GM12878 (cell line): ENCODE measurements around the gene ZNF181. TPM values are rescaled to one million over a fixed set of nuclear protein-coding genes. Genes with fewer than 3 reads are reported as not detected.

Experiments used
- ATAC-seq: fragments of 200-7000 bp; cut with Tn5 transposase; 3 replicates; pipeline ENCODE4 v1.9.1; 2020; ENCODE audit warnings: mild to moderate bottlenecking, moderate library complexity
- BruUV-seq: library from RNA; stranded (reverse); fragments of 400-500 nt; replicated peaks from 2 replicates; lab custom pipeline; 2021; lab: Mats Ljungman, UMichigan
- CTCF ChIA-PET: fragments of 300-600 bp; sonication (Branson Sonifier 250); formaldehyde crosslinking; extraction: SDS; loops from one replicate; lab custom pipeline; 2021; ENCODE audit warnings: inconsistent platforms; lab: Yijun Ruan, JAX
- POLR2A ChIA-PET: fragments of 350-600 bp; formaldehyde crosslinking; extraction: SDS; loops from one replicate; lab custom pipeline; 2021; ENCODE audit warnings: inconsistent platforms; lab: Charles Lee
- RAD21 ChIA-PET: fragments of 300-600 bp; sonication (Branson Sonifier 250); formaldehyde crosslinking; loops from one replicate; lab custom pipeline; 2023; ENCODE audit warnings: antibody characterized with exemption; ENCODE audit not compliant: unreplicated experiment; lab: Charles Lee
- SMC1A ChIA-PET: fragments of 300-600 bp; sonication (Branson Sonifier 250); formaldehyde crosslinking; loops from one replicate; lab custom pipeline; 2023; ENCODE audit not compliant: unreplicated experiment, uncharacterized antibody; lab: Charles Lee
- DNase-seq: peaks from one replicate; pipeline ENCODE4 v3.0.0-alpha.2; 2011; ENCODE audit warnings: low read depth, low spot score
- FAIRE-seq: peaks from 3 replicates; lab custom pipeline; 2011; peaks lifted over from hg19 to GRCh38; lab: Jason Lieb, UNC
- H2AFZ ChIP-seq: 2 replicates; pipeline ENCODE4 v1.6.0; 2011; ENCODE audit warnings: low read depth, low read length, control low read depth; ENCODE audit not compliant: control insufficient read depth
- H3K27ac ChIP-seq: 2 replicates; pipeline ENCODE4 v1.5.1; 2011; ENCODE audit warnings: control low read depth; ENCODE audit not compliant: control insufficient read depth, insufficient read depth
- H3K27me3 ChIP-seq, 2 experiments: replicated peaks in 1 of 2; 2 replicates each; pipeline versions ENCODE4 v1.6.0 to v1.6.1; 2011; ENCODE audit warnings: low read length in 1 of 2; ENCODE audit not compliant: control insufficient read depth in 2 of 2, insufficient read depth in 2 of 2
- H3K36me3 ChIP-seq, 2 experiments: 2 replicates each; pipeline ENCODE4 v1.5.1; 2011; ENCODE audit warnings: low read length in 1 of 2; ENCODE audit not compliant: control insufficient read depth in 2 of 2, insufficient read depth in 2 of 2
- H3K4me1 ChIP-seq: 2 replicates; pipeline ENCODE4 v1.6.1; 2011; ENCODE audit warnings: mild to moderate bottlenecking, low read length, moderate library complexity, mixed read lengths; ENCODE audit not compliant: control insufficient read depth, insufficient read depth
- H3K4me2 ChIP-seq: 2 replicates; pipeline ENCODE4 v1.6.0; 2011; ENCODE audit warnings: control low read depth; ENCODE audit not compliant: control insufficient read depth, insufficient read depth
- H3K4me3 ChIP-seq: fragments of 200-600 bp; sonication (generic); 2 replicates; pipeline ENCODE4 v1.5.1; 2016
- H3K79me2 ChIP-seq: 2 replicates; pipeline ENCODE4 v1.6.0; 2011; ENCODE audit warnings: low read length; ENCODE audit not compliant: control insufficient read depth, insufficient read depth
- H3K9ac ChIP-seq: 2 replicates; pipeline ENCODE4 v1.8.0; 2011; ENCODE audit warnings: low read length, control low read depth, mixed read lengths; ENCODE audit not compliant: control insufficient read depth, insufficient read depth
- H3K9me3 ChIP-seq: replicated peaks from 3 replicates; pipeline ENCODE4 v1.5.1; 2011; ENCODE audit warnings: mild to moderate bottlenecking, low read length; ENCODE audit not compliant: control insufficient read depth, insufficient read depth
- H4K20me1 ChIP-seq: 2 replicates; pipeline ENCODE4 v1.6.0; 2011; ENCODE audit not compliant: control insufficient read depth, insufficient read depth
- BMI1 ChIP-seq: fragments of 450-650 bp; IDR thresholded peaks from 2 replicates; pipeline ENCODE4 v1.6.1; 2016; ENCODE audit warnings: mild to moderate bottlenecking, moderate library complexity, borderline replicate concordance
- CHD2 ChIP-seq: IDR thresholded peaks from 2 replicates; pipeline ENCODE4 v1.6.1; 2011; ENCODE audit warnings: low read depth, low read length, improper control_type of control experiment, borderline replicate concordance
- ETV6 ChIP-seq, 2 experiments: fragments of 450-650 bp in 1 of 2; IDR thresholded peaks in 1 of 2; conservative IDR thresholded peaks in 1 of 2; 2 replicates each; pipeline ENCODE4 v1.6.1; 2014; ENCODE audit warnings: antibody characterized with exemption in 1 of 2, borderline replicate concordance in 1 of 2, low read depth in 1 of 2, mild to moderate bottlenecking in 1 of 2, moderate library complexity in 1 of 2
- GABPA ChIP-seq: IDR thresholded peaks from 2 replicates; pipeline ENCODE4 v1.6.1; 2014; ENCODE audit warnings: antibody characterized with exemption, low read depth, mild to moderate bottlenecking, inconsistent platforms
- KAT2A ChIP-seq: conservative IDR thresholded peaks from 2 replicates; pipeline ENCODE4 v1.6.1; 2011; ENCODE audit warnings: low read depth, low read length; ENCODE audit not compliant: control insufficient read depth
- MTA2 ChIP-seq: fragments of 450-650 bp; IDR thresholded peaks from 2 replicates; pipeline ENCODE4 v1.6.1; 2016; ENCODE audit warnings: low read depth, mild to moderate bottlenecking, moderate library complexity
- POLR2AphosphoS2 ChIP-seq: IDR thresholded peaks from 2 replicates; pipeline ENCODE4 v1.6.1; 2011; ENCODE audit warnings: low read depth, mild to moderate bottlenecking, low read length, improper control_type of control experiment, moderate library complexity
- SMARCA5 ChIP-seq: fragments of 450-650 bp; IDR thresholded peaks from 2 replicates; pipeline ENCODE4 v1.6.1; 2017; ENCODE audit warnings: mild to moderate bottlenecking
- SREBF2 ChIP-seq: IDR thresholded peaks from 2 replicates; pipeline ENCODE4 v1.6.1; 2012; ENCODE audit warnings: mild to moderate bottlenecking, low read length
- TCF12 ChIP-seq: IDR thresholded peaks from 2 replicates; pipeline ENCODE4 v1.6.1; 2011; ENCODE audit warnings: low read depth, mild to moderate bottlenecking, low read length
- WGBS: methylation state at CpG from one replicate; pipeline ENCODE4 v1.1.6; 2016; ENCODE audit warnings: low lambda C conversion rate; ENCODE audit not compliant: insufficient replicate concordance, insufficient coverage; ENCODE audit errors: missing lambda C conversion rate; 5-methylcytosine and 5-hydroxymethylcytosine counted together
- in situ Hi-C: fragments of 300-500 bp; cut with MboI; formaldehyde crosslinking; loops from 9 replicates; pipeline ENCODE4 v1.14.3; 2018; ENCODE audit warnings: mixed read lengths
- intact Hi-C: fragments of 100-400 bp; cut with micrococcal nuclease; formaldehyde crosslinking; loops from one replicate; pipeline ENCODE4 v1.14.2; 2022; ENCODE audit not compliant: unreplicated experiment
- polyA plus RNA-seq, 11 experiments: library from polyadenylated mRNA; depleted of rRNA in 4 of 11; unstranded in 6 of 11; stranded (reverse) in 5 of 11; fragments of >200 nt; fragmentation: Nextera tagmentation in 4 of 11; fragmentation: Illumina TruSeq in 1 of 11; extraction: Ambion mirVana in 4 of 11; extraction: Trizol in 1 of 11; gene quantifications; 1 replicate in 1 of 11; 2 replicates in 10 of 11; pipeline versions ENCODE4 v1.2.1 to v1.2.3, GENCODE V29; 2011 to 2016; ENCODE audit warnings: inconsistent platforms in 2 of 11, missing spikeins in 2 of 11, low read depth in 1 of 11
- total RNA-seq, 4 experiments: library from RNA; depleted of rRNA in 3 of 4; stranded (reverse); fragments of >200 nt in 3 of 4; fragmentation: Illumina TruSeq in 1 of 4; extraction: Trizol in 1 of 4; gene quantifications; 2 replicates each; pipeline versions ENCODE4 v1.2.1 to v1.2.3, GENCODE V29; 2013 to 2021
- TF ChIP-seq, protein P1 (sequence below): IDR thresholded peaks from 2 replicates; pipeline ENCODE4 v1.6.1; 2012; ENCODE audit warnings: low read depth, low read length, improper control_type of control experiment
- TF ChIP-seq, protein P2 (sequence below): fragments of 450-650 bp; IDR thresholded peaks from 2 replicates; pipeline ENCODE4 v1.6.1; 2016; ENCODE audit warnings: mild to moderate bottlenecking
- TF ChIP-seq, protein P3 (sequence below): fragments of 450-650 bp; IDR thresholded peaks from 2 replicates; pipeline ENCODE4 v1.6.1; 2014; ENCODE audit warnings: mild to moderate bottlenecking

The ZNF181 gene
- total and polyA plus RNA-seq, 10 of the 15 experiments (the other 5 are each of a cell fraction or from before 2014, with no cell fraction given) = 2.1 to 10.3 (median 8.1) TPM

DNA sequence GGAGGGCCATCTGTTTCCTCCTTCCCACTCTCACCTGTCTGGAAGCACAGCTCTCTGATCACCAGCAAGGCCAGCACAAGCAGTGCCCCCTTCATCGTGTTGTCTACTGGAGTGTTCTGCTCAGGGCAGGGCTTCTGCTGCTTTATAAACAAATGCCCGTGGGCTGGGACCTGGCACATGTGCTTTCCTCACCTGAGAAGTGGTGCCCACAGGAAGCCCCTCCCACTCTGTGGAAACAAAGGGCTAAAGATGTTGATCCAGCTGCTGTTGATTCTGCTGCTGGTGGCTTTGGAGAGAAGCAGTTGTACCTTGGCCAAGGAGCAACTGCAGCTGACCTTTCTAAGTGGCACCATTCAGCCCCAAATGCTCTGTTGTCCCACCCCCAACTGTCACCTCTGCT lies 26.4 kb upstream of the ZNF181 start:
- no peaks in the 10 kb centered on the region for H3K4me1 ChIP-seq
- ATAC-seq (no peak), DNase-seq (no peak), FAIRE-seq (no peak)
- H3K27ac ChIP-seq = no peak overlapping the region
- BruUV-seq = no TSS peak
- 0% methylated on average over 2 of the region's 2 CpGs for WGBS
- no peak overlapping the region for H3K4me2 ChIP-seq
- TF ChIP-seq GABPA (no peak), POLR2AphosphoS2 (no peak), TCF12 (no peak)
- no peaks in the 10 kb centered on the region for H4K20me1 ChIP-seq
- H3K9me3 ChIP-seq = no peaks in the 10 kb centered on the region; the same call in 2 of the 3 replicates
- intact Hi-C loops (no loop called here), in situ Hi-C loops (loop anchor here (25.0 kb wide), 1 partner anchor 920 kb away; the partner anchor contains the start of gene KCTD15)
- H3K27me3 ChIP-seq = no peaks in the 10 kb centered on the region
- no peak overlapping the region for H3K4me3 ChIP-seq
- ChIA-PET POLR2A (no interaction called here), CTCF (no interaction called here), RAD21 (no interaction called here), SMC1A (no interaction called here)
- H3K9ac ChIP-seq = no peak overlapping the region
- H3K79me2 ChIP-seq = no peaks in the 10 kb centered on the region
- H3K36me3 ChIP-seq = no peaks in the 10 kb centered on the region
- no peak overlapping the region for H2AFZ ChIP-seq

DNA sequence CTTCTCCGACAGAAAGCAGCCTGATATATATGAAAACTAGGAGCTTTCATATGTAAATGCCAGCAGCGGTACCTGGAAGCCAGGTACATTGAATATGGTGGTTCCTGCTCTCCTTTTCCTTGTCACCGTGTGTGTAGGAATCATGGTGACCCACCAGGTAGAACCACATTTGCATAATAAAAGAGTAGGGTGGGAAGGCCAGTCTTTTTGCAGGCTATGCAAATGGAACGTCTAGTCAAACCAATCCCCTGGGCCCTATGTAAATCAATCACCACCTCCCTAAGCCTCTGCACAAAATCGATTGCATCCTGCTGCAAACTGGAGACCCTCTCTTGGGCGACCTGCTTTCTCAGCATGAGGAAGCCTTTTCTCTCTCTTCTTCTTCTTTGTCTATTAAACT lies 22.2 kb upstream of the ZNF181 start:
- in situ Hi-C loops (loop anchor here (5.0 to 25.0 kb wide), 2 partner anchors 75 to 925 kb away; partner anchors contain the start of gene KCTD15), intact Hi-C loops (loop anchor here (1.0 to 10.0 kb wide), 3 partner anchors 73 to 927 kb away; no protein-coding TSS in a partner anchor)
- DNase-seq (no peak), FAIRE-seq (no peak), ATAC-seq (no peak)
- Histone ChIP-seq H3K27me3 (no peaks in the 10 kb centered on the region), H3K4me2 (no peak overlapping the region), H4K20me1 (no peaks in the 10 kb centered on the region), H2AFZ (no peak overlapping the region), H3K79me2 (no peaks in the 10 kb centered on the region), H3K4me3 (no peak overlapping the region), H3K27ac (no peak overlapping the region), H3K9me3 (peaks cover 4% of the 10 kb centered on the region; the same call in 1 of the 3 replicates), H3K9ac (no peak overlapping the region), H3K4me1 (no peaks in the 10 kb centered on the region), H3K36me3 (no peaks in the 10 kb centered on the region)
- TF ChIP-seq CHD2 (no peak), BMI1 (no peak), SREBF2 (no peak), SMARCA5 (no peak), ETV6 (conservative IDR thresholded peaks at IDR 0.05 in 1 of 2, IDR thresholded peaks at IDR 0.05 in 1 of 2; ENCODE audit: borderline replicate concordance in 1 of 2, low read depth in 1 of 2) (no peak), MTA2 (no peak), KAT2A (no peak)
- TF ChIP-seq, protein P1, sequence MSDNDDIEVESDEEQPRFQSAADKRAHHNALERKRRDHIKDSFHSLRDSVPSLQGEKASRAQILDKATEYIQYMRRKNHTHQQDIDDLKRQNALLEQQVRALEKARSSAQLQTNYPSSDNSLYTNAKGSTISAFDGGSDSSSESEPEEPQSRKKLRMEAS = no peak
- TF ChIP-seq, protein P2, sequence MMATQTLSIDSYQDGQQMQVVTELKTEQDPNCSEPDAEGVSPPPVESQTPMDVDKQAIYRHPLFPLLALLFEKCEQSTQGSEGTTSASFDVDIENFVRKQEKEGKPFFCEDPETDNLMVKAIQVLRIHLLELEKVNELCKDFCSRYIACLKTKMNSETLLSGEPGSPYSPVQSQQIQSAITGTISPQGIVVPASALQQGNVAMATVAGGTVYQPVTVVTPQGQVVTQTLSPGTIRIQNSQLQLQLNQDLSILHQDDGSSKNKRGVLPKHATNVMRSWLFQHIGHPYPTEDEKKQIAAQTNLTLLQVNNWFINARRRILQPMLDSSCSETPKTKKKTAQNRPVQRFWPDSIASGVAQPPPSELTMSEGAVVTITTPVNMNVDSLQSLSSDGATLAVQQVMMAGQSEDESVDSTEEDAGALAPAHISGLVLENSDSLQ = no peak
- TF ChIP-seq, protein P3, sequence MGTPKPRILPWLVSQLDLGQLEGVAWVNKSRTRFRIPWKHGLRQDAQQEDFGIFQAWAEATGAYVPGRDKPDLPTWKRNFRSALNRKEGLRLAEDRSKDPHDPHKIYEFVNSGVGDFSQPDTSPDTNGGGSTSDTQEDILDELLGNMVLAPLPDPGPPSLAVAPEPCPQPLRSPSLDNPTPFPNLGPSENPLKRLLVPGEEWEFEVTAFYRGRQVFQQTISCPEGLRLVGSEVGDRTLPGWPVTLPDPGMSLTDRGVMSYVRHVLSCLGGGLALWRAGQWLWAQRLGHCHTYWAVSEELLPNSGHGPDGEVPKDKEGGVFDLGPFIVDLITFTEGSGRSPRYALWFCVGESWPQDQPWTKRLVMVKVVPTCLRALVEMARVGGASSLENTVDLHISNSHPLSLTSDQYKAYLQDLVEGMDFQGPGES = no peak
- no TSS peak for BruUV-seq
- POLR2A ChIA-PET = no interaction called here
- RAD21 ChIA-PET = interaction anchor here (1.7 kb wide), 1 partner anchor 72 kb away, joined by 8 read pairs; no protein-coding TSS in a partner anchor
- SMC1A ChIA-PET = interaction anchor here (1.1 to 1.5 kb wide), 3 partner anchors 36 to 74 kb away, joined by 3 to 4 read pairs (median 4); no protein-coding TSS in a partner anchor
- CTCF ChIA-PET = interaction anchor here (0.9 to 3.4 kb wide), 7 partner anchors 9 to 934 kb away, joined by 3 to 45 read pairs (median 4); no protein-coding TSS in a partner anchor
- WGBS = 32% methylated on average over 6 of the region's 6 CpGs
